ENCODE data around the gene USP25. TPM values are rescaled to one million over a fixed set of nuclear protein-coding genes. Genes with fewer than 3 reads are reported as not detected.

Gene USP25
- total RNA-seq, 1 experiment from 2014 or later, result 35.1 TPM

- peaks cover 0 to 13% (median 10%) of the 10 kb centered on the region in 3 experiments; a peak in 5 of 7 replicates for H3K36me3 Mint-ChIP-seq (ENCODE audit: insufficient read depth in 1 of 3, low read depth in 3 of 3)
- Histone ChIP-seq H3K4me1 (ENCODE audit: insufficient read depth, low read length) (no peaks in the 10 kb centered on the region; the same call in 1 of the 2 replicates), H2BK15ac (ENCODE audit: low read depth, low read length) (no peak overlapping the region), H3K27ac (ENCODE audit: insufficient read length, low read depth, low read length) (no peak overlapping the region), H3K4ac (ENCODE audit: low read depth, low read length) (no peak overlapping the region), H2BK12ac (ENCODE audit: insufficient read length, low read depth, low read length) (no peak overlapping the region), H2BK120ac (ENCODE audit: low read depth, low read length, poor library complexity, severe bottlenecking) (no peak overlapping the region), H3K23me2 (ENCODE audit: insufficient read length, low read depth, low read length, poor library complexity, severe bottlenecking) (peaks cover 7% of the 10 kb centered on the region), H3K18ac (ENCODE audit: insufficient read length, low read depth, low read length) (no peak overlapping the region), H3K79me1 (ENCODE audit: insufficient read depth, low read depth, low read length, poor library complexity, severe bottlenecking) (no peaks in the 10 kb centered on the region), H2BK20ac (ENCODE audit: low read depth, low read length, poor library complexity, severe bottlenecking) (no peak overlapping the region), H3K27me3 (ENCODE audit: insufficient read depth, low read length) (no peaks in the 10 kb centered on the region), H3K23ac (ENCODE audit: insufficient read length, low read depth, low read length) (no peak overlapping the region), H3K9me3 (ENCODE audit: control insufficient read depth, low read depth, low read length) (no peaks in the 10 kb centered on the region), H2BK5ac (ENCODE audit: insufficient read length, low read length) (no peak overlapping the region), H3K14ac (ENCODE audit: insufficient read depth, low read length) (no peak overlapping the region), H4K20me1 (ENCODE audit: control insufficient read depth, insufficient read depth, insufficient read length) (no peaks in the 10 kb centered on the region), H4K5ac (ENCODE audit: insufficient read length, low read depth, low read length) (no peak overlapping the region), H4K8ac (replicated peaks; ENCODE audit: insufficient read length, low read depth, low read length) (no peak overlapping the region), H3K9ac (ENCODE audit: extremely low read depth, insufficient read length, low read length) (no peak overlapping the region), H2AK5ac (ENCODE audit: insufficient read length, low read length) (no peak overlapping the region), H3T11ph (ENCODE audit: low read length) (no peak overlapping the region), H3K56ac (ENCODE audit: insufficient read length, low read depth, low read length) (no peak overlapping the region), H3K79me2 (ENCODE audit: insufficient read depth, low read length) (peaks cover 27% of the 10 kb centered on the region; the same call in 1 of the 2 replicates), H2AFZ (ENCODE audit: low read length) (no peak overlapping the region), H4K91ac (ENCODE audit: insufficient read length, low read depth, low read length) (no peak overlapping the region), H3K4me2 (ENCODE audit: insufficient read depth, insufficient read length, low read length) (peak overlapping the region; percentile 33)
- H3K27me3 Mint-ChIP-seq (ENCODE audit: low read depth), result peaks cover 4% of the 10 kb centered on the region; the same call in 1 of the 2 replicates
- no peak for TF ChIP-seq CTCF (conservative IDR thresholded peaks at IDR 0.05)
- peaks cover 49% of the 10 kb centered on the region in 2 experiments for H3K4me1 Mint-ChIP-seq
- no peak for DNase-seq
- H3K4me3 Mint-ChIP-seq, result peak overlapping the region; percentile 2 to 61; a peak in 2 of 5 replicates
- peaks cover 2 to 7% of the 10 kb centered on the region in 2 experiments; a peak in 3 of 5 replicates for H3K9me3 Mint-ChIP-seq
- peak overlapping the region in 2 of 3 experiments; percentile 25 to 81; a peak in 1 of 7 replicates for H3K27ac Mint-ChIP-seq
- no CpG with 5 or more reads among the region's 3 CpGs for WGBS (ENCODE audit: extremely low coverage, insufficient read length, low lambda C conversion rate)
Measured at GRCh38 chr21:15732996-15733329, 3.2 kb downstream of the USP25 start.
